Naive B cell (primary cell): Measurements from ENCODE around the gene FBLIM1. TPM values are rescaled to one million over a fixed set of nuclear protein-coding genes. Genes with fewer than 3 reads are reported as not detected.
A peak's percentile ranks its signal among the peaks of the same experiment; 100 is the strongest.

Source experiments
- ATAC-seq, 2 donors: fragments of 150-1000 bp; cut with Tn5 transposase; 2 replicates each; pipeline ENCODE4 v1.10.0; 2021; ENCODE audit warnings: low read depth in 2 of 2, mild to moderate bottlenecking in 2 of 2, moderate library complexity in 2 of 2
- DNase-seq: peaks from one replicate; pipeline ENCODE4 v3.0.0; 2022
- H3K27ac Mint-ChIP-seq, 6 donors: one replicate each; pipeline ENCODE4 v1.8.0; 2020 to 2022; ENCODE audit warnings: mild to moderate bottlenecking in 6 of 6, mixed read lengths in 6 of 6, moderate library complexity in 5 of 6, inconsistent platforms in 2 of 6
- H3K27me3 Mint-ChIP-seq, 3 donors: one replicate each; pipeline ENCODE4 v1.8.0; 2021 to 2022; ENCODE audit warnings: mixed read lengths in 3 of 3, mild to moderate bottlenecking in 1 of 3
- H3K36me3 Mint-ChIP-seq, 2 donors: one replicate each; pipeline ENCODE4 v1.8.0; 2020 to 2022; ENCODE audit warnings: mixed read lengths in 2 of 2, inconsistent platforms in 1 of 2, mild to moderate bottlenecking in 1 of 2
- H3K4me1 Mint-ChIP-seq, 3 donors: one replicate each; pipeline ENCODE4 v1.8.0; 2020 to 2022; ENCODE audit warnings: mixed read lengths in 3 of 3, inconsistent platforms in 1 of 3, mild to moderate bottlenecking in 1 of 3, moderate library complexity in 1 of 3
- H3K4me3 Mint-ChIP-seq, 8 donors: one replicate each; pipeline ENCODE4 v1.8.0; 2020 to 2022; ENCODE audit warnings: mild to moderate bottlenecking in 8 of 8, mixed read lengths in 8 of 8, moderate library complexity in 8 of 8, inconsistent platforms in 2 of 8
- H3K9me3 Mint-ChIP-seq, 7 donors: one replicate each; pipeline ENCODE4 v1.8.0; 2020 to 2022; ENCODE audit warnings: mixed read lengths in 7 of 7, mild to moderate bottlenecking in 5 of 7, inconsistent platforms in 2 of 7, moderate library complexity in 1 of 7
- polyA plus RNA-seq, 6 donors: library from polyadenylated mRNA; unstranded; fragments of 300-500 nt; fragmentation: Illumina TruSeq; gene quantifications; one replicate each; pipeline ENCODE4 v1.2.3, GENCODE V29; 2021; ENCODE audit warnings: low read depth in 6 of 6

FBLIM1 gene
- polyA plus RNA-seq, 6 donors from 2014 or later: not detected

DNA sequence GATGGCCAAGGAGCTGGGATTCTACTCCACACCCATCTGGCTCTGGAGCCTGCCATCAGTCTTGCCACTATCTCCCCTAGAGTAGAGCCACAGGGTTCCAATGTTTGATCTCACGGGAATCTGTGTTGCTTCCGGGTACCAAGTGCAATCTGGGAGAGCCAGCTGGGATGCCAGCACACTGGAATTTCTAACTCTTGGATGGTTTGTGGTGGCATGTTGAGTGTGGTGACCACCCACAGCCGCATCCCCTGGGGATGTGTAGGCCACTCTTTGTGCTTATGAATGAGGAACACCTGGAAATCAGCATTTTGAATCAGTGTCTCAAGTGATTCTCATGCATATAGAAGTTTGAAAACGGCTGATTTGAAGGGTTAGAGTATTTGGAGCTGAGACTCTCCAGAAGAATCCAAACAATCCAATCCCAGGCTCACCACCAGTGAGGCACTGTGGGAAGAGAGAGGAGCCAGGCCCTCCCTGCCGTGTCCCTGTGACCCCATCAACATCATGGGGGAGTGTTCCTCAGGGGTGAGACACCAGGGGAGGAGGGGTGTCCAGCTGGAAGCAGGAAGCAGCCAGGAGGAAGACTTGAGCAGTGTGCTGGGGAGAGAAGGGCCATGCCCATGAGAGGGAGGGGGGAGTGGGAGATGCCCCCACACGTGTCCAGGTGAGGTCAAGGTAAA, 13.4 kb downstream of the FBLIM1 start:
- Mint-ChIP-seq H3K27ac (no peak overlapping the region), H3K27me3 (peaks cover 0 to 29% (median 22%) of the 10 kb centered on the region in 3 donors), H3K4me1 (no peaks in the 10 kb centered on the region), H3K36me3 (no peaks in the 10 kb centered on the region), H3K9me3 (no peaks in the 10 kb centered on the region), H3K4me3 (no peak overlapping the region)
- DNase-seq: no peak
- no peak for ATAC-seq

DNA sequence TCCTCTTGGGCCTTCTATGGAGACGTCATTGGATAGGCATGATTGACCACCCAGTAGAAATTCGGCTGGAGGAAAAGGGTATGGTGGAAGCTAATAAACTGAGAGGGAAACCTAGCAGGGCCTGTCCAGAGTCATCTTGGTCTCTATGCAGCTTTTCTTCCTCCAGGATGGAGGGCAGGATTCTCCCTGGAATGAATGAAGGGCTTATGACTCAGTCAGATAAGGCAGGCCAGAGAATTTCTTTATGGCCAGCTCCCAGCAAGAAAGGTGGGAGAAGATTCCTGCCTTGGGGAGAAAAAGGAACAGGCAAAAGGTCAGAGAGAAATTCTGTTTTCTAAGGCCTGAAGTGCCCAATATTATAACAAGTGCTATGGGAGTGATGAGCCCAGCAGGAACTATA, 17.1 kb downstream of the FBLIM1 start:
- peaks cover 4 to 27% (median 26%) of the 10 kb centered on the region in 3 donors for H3K27me3 Mint-ChIP-seq
- H3K9me3 Mint-ChIP-seq: peaks cover 0 to 3% (median 0%) of the 10 kb centered on the region in 7 donors
- no peaks in the 10 kb centered on the region for H3K36me3 Mint-ChIP-seq
- no peak for DNase-seq
- H3K4me1 Mint-ChIP-seq: no peaks in the 10 kb centered on the region
- no peak overlapping the region for H3K27ac Mint-ChIP-seq
- no peak for ATAC-seq
- H3K4me3 Mint-ChIP-seq: no peak overlapping the region

DNA sequence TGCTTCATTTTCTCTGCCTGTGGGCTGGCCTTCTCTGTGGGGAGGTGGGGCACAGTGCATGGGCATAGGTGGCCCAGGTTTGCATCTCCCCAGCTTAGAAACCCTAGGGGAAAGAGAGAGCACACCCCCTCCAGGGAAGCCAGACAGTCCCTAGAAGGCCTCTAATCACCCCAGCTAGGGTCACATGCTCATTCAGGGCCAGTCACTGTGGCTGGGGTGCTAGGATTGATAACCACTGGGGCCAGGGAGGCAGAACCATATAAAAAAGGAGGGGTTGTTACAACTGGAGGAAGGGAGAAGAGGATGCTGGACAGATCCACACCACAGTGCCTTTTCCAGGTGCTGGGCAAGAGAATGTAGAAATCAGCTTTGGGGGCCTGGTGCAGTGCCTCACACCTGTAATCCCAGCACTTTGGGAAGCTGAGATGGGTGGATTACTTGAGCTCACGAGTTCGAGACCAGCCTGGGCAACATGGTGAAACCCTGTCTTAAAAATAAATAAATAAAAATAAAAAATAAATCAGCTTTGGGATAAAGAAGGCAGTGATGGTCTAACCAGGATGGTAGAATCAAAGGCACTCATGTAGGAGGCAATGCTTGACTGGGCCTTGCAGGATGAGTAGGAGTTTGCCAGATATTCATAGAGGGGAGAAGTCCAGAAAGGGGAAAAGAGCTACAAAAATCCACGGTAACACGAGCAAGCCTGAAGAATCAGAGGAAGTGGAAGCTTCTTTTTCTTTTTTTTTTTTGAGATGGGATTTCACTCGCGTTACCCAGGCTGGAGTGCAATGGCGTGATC, 19.5 kb downstream of the FBLIM1 start:
- H3K27ac Mint-ChIP-seq: no peak overlapping the region
- DNase-seq (no peak), ATAC-seq (no peak)
- peaks cover 0 to 3% (median 0%) of the 10 kb centered on the region in 7 donors for H3K9me3 Mint-ChIP-seq
- no peaks in the 10 kb centered on the region for H3K4me1 Mint-ChIP-seq
- no peak overlapping the region for H3K4me3 Mint-ChIP-seq
- peaks cover 4 to 16% (median 9%) of the 10 kb centered on the region in 3 donors for H3K27me3 Mint-ChIP-seq
- no peaks in the 10 kb centered on the region for H3K36me3 Mint-ChIP-seq

DNA sequence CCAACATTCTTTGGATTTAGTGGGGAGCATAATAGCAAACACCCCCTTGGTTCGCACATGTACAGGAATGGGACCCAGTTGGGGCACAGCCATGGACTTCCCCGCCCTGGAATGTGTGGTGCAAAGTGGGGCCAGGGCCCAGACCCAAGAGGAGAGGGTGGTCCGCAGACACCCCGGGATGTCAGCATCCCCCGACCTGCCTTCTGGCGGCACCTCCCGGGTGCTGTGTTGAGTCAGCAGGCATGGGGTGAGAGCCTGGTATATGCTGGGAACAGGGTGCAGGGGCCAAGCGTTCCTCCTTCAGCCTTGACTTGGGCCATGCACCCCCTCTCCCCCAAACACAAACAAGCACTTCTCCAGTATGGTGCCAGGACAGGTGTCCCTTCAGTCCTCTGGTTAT, 27.1 kb downstream of the FBLIM1 start:
- H3K9me3 Mint-ChIP-seq: no peaks in the 10 kb centered on the region
- DNase-seq (no peak), ATAC-seq (no peak)
- H3K27me3 Mint-ChIP-seq: peaks cover 0 to 18% (median 3%) of the 10 kb centered on the region in 3 donors
- no peaks in the 10 kb centered on the region for H3K36me3 Mint-ChIP-seq
- H3K4me1 Mint-ChIP-seq: no peaks in the 10 kb centered on the region
- no peak overlapping the region for H3K4me3 Mint-ChIP-seq
- no peak overlapping the region for H3K27ac Mint-ChIP-seq

DNA sequence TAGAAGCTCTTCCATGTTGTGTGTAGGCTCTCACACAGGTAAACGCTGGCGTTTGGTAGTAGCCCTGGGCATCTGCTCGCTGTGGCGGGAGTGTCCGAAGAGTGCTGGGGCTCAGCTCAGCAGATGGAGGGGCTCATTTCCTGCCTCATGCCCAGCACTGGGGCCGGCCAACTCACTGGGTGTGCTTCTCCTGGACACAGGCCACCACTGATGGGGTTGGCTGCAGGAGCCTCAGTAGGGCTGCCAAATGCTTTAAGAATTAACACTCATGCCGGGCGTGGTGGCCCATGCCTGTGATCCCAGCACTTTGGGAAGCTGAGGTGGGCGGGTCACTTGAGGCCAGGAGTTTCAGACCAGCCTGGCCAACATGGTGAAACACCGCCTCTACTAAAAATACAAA, 28.0 kb downstream of the FBLIM1 start:
- no peaks in the 10 kb centered on the region for H3K9me3 Mint-ChIP-seq
- H3K27me3 Mint-ChIP-seq: peaks cover 0 to 16% (median 8%) of the 10 kb centered on the region in 3 donors
- no peak for ATAC-seq
- no peak overlapping the region for H3K4me3 Mint-ChIP-seq
- no peak for DNase-seq
- no peaks in the 10 kb centered on the region for H3K4me1 Mint-ChIP-seq
- H3K36me3 Mint-ChIP-seq: no peaks in the 10 kb centered on the region
- H3K27ac Mint-ChIP-seq: no peak overlapping the region

DNA sequence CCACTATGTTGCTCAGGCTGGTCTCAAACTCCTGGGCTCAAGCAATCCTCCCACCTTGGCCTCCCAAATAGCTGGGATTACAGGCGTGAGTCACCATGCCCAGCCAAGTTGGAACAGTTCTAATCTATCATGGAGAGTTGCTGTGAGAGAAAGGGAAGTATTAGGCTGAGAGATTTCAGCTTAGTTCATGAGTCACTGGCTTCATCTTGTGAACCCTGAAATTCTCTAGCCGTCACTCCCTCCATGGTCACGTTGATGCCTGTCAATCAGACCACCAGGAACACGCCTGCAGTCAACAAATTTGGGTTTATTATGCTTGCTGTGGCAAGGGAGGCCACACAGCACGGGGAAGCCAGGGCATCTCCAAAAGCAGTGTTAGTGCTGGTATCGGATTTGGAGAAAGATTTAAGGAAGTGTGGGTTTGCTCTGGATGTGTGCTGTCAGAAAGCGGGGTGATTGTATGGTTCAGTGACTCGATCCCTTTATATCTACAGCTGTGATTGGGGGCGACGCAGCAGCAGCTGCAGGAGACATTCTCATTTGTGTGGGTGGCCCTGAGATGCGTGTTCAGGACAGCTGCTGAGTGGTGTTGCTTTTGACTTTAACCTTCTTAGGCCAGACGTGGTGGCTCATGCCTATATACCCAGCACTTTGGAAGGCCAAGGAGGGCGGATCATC, 30.2 kb downstream of the FBLIM1 start:
- ATAC-seq (no peak), DNase-seq (no peak)
- H3K36me3 Mint-ChIP-seq: no peaks in the 10 kb centered on the region
- H3K4me3 Mint-ChIP-seq: peak overlapping the region in 2 of 8 donors; percentile 6 to 50
- peaks cover 0 to 22% (median 16%) of the 10 kb centered on the region in 3 donors for H3K27me3 Mint-ChIP-seq
- H3K27ac Mint-ChIP-seq: no peak overlapping the region
- H3K4me1 Mint-ChIP-seq: peaks cover 3 to 6% (median 4%) of the 10 kb centered on the region in 3 donors
- H3K9me3 Mint-ChIP-seq: no peaks in the 10 kb centered on the region

DNA sequence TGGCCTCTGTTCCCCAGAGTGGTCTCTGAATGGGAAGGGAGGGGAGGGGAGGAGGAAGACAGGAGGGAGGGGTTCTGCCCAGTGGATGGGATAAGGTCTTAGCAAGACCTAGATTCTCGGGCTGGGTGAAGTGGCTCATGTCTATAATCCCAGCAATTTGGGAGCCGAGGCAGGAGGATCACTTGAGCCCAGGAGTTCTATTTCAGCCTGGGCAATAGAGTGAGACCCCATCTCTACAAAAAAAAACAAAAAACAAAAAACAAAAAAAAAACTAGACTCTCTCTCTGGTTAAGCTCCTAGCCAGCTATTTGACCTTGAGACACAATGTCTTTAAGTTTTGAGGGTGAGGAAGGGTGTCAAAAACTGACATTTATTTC, 37.5 kb downstream of the FBLIM1 start:
- Mint-ChIP-seq H3K4me1 (peaks cover 3 to 6% (median 4%) of the 10 kb centered on the region in 3 donors), H3K27ac (no peak overlapping the region), H3K27me3 (peaks cover 3 to 29% (median 28%) of the 10 kb centered on the region in 3 donors), H3K9me3 (no peaks in the 10 kb centered on the region), H3K4me3 (no peak overlapping the region), H3K36me3 (no peaks in the 10 kb centered on the region)
- no peak for DNase-seq
- no peak for ATAC-seq

DNA sequence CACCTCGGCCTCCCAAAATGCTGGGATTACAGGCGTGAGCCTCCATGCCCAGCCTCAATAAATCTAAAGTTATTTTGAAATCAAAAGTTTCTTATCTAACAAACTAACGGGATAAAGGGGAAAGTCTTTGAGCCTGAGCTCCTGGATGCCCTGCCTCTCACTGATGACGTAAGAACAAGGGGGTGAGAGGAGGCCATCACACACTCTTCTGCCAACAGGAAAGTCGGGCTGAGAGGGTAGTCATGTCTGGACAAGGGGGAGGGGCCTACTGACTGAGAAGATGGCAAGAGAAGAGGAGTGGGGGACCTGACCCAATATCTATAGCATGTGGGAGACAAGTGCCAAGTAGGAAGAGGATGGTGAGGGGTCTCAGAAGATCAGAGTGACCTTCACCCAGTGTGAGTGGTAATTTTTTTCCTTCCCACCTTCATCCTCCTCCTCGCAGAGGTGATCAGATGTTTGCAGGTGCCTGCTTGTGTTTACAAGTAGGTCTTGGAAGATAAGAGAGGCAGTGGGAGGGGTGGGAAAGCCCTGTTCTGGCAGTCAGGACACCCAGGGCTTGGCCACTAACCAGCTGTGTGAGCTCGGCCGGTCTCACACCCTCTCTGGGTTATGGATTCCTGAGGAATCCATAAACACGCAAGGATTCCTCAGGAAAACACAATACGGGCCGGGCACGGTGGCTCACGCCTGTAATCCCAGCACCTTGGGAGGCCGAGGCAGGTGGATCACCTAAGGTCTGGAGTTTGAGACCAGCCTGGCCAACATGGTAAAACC, 39.2 kb downstream of the FBLIM1 start:
- no peak for ATAC-seq
- peaks cover 3 to 30% (median 21%) of the 10 kb centered on the region in 3 donors for H3K27me3 Mint-ChIP-seq
- no peaks in the 10 kb centered on the region for H3K36me3 Mint-ChIP-seq
- no peak overlapping the region for H3K27ac Mint-ChIP-seq
- no peaks in the 10 kb centered on the region for H3K9me3 Mint-ChIP-seq
- no peaks in the 10 kb centered on the region for H3K4me1 Mint-ChIP-seq
- H3K4me3 Mint-ChIP-seq: no peak overlapping the region
- DNase-seq: no peak

DNA sequence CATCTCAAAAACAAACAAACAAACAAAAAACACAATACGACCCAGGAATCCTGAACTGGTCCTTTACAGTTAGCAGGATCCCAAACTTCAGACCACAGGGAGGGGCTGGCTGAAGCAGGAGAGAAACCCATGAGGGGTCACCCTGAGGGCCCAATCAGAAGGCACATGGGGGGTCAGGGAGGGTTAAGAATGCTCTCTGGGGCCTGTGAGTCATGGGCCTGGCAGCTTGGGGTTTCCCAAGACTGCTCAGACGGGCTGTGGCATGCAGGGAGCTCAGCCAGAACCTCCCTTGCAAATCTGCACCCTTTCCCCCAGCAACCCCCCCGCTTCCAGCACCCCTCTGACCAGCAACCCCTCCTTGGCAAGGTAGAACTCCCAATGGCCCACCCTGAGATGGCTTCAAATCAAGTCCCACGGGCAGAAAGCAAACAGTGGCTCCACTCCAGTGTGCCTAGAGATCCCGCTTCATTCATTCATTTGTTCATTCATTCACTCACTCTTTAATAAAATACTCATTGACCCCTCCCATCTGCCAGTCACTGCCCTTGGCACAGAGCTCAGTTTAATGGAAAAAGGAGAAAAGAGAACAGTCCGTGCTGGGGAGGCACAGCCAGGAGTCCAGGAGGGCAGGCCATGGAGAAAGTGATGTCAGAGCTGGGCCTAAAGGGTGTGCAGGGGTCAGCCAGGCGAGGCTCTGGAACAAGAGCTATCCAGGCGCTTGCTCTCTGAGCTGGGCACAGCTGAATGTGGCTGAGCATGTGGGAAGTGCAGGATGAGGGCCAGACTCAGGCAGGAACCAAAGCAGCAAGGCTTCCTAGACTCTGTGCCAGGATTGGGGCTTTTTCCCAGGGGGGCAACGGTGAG, 40.6 kb downstream of the FBLIM1 start:
- ATAC-seq: no peak
- H3K27ac Mint-ChIP-seq: no peak overlapping the region
- no peaks in the 10 kb centered on the region for H3K9me3 Mint-ChIP-seq
- peaks cover 0 to 4% (median 0%) of the 10 kb centered on the region in 3 donors for H3K4me1 Mint-ChIP-seq
- no peak for DNase-seq
- H3K36me3 Mint-ChIP-seq: no peaks in the 10 kb centered on the region
- peaks cover 3 to 30% (median 21%) of the 10 kb centered on the region in 3 donors for H3K27me3 Mint-ChIP-seq
- H3K4me3 Mint-ChIP-seq: no peak overlapping the region

DNA sequence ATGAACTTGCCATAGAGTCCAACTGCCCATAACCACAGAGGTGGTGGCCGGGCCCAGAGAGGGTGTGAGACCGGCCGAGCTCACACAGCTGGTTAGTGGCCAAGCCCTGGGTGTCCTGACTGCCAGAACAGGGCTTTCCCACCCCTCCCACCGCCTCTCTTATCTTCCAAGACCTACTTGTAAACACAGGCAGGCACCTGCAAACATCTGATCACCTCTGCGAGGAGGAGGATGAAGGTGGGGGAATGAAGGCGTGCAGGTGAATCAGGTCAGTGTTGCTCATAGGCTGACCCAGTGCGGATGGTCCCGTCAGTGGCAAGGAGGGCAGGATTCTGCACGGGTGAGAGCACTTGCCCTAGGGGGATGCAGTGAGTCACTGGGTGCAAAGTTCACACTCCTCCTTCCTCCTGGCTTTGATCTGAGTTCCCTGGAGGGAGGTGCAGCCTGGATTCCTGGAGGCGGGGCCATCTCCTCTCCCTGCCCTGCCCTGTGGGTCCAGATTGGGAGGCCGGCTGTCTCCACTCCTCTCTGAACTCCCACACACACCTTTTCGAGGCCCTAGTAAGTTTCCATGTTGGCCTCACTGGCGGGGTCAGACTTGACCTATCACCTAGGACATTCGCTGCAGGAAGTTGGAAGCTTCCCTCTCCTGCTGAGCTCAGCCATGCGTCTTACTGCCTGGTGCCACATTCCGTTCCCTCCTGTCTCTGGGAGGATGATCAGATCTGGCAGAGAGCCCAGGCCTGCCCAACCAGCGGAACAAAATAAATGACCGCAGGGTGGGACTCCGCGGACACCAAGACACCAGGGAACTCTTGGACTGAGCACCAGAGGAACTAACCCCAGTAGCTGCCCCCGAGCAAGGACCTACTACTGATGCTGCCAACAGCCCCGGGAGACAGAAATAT, 41.6 kb downstream of the FBLIM1 start:
- H3K27ac Mint-ChIP-seq: peak overlapping the region in 1 of 6 donors; percentile 26

DNA sequence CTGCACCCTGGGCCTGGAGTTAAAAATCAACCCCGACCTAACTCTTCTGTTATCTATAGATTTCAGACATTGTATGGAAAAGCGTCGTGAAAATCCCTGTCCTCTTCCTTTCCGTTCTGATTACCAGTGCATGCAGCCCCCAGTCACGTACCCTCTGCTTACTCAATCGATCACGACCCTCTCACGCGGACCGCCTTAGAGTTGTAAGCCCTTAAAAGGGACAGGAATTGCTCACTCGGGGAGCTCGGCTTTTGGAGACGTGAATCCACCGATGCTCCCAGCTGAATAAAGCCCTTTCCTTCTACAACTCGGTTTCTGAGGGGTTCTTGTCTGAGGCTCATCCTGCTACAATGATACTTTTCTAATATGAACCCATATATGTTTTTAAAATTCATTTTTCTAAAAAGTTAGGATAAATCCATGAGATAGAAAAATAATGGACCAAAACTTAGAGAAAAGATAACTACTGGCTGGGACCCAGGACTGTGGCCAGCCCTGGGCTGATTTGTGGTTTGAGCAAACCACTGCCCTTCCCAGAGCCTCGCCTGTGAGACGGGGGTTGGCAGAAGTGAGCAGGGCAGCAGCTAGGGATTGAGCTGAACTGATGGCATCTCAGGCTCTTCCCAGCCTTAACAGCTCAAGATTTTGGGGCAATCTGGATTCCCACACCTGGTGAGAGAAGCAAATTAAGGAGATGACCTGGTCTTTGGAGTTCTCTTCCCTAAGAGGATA, 43.8 kb downstream of the FBLIM1 start:
- ATAC-seq: no peak
- no peak for DNase-seq
- H3K4me3 Mint-ChIP-seq: no peak overlapping the region
- H3K4me1 Mint-ChIP-seq: peaks cover 0 to 4% (median 0%) of the 10 kb centered on the region in 3 donors
- peaks cover 0 to 24% (median 21%) of the 10 kb centered on the region in 3 donors for H3K27me3 Mint-ChIP-seq
- no peaks in the 10 kb centered on the region for H3K9me3 Mint-ChIP-seq
- no peaks in the 10 kb centered on the region for H3K36me3 Mint-ChIP-seq
- H3K27ac Mint-ChIP-seq: no peak overlapping the region

More for the DNA sequence above, 41.6 kb downstream of the FBLIM1 start:
- no peak for DNase-seq
- H3K9me3 Mint-ChIP-seq: no peaks in the 10 kb centered on the region
- H3K4me3 Mint-ChIP-seq: no peak overlapping the region
- ATAC-seq: no peak
- H3K36me3 Mint-ChIP-seq: no peaks in the 10 kb centered on the region
- peaks cover 3 to 30% (median 21%) of the 10 kb centered on the region in 3 donors for H3K27me3 Mint-ChIP-seq
- peaks cover 0 to 4% (median 0%) of the 10 kb centered on the region in 3 donors for H3K4me1 Mint-ChIP-seq
